Brain pericyte (primary cell): ENCODE measurements around the gene GNL2.
A peak's percentile ranks its signal among the peaks of the same experiment; 100 is the strongest.

Source experiments
- DNase-seq: peaks from one replicate; pipeline ENCODE4 v3.0.0-alpha.2; 2012; ENCODE audit warnings: low read depth, low spot score

The GNL2 gene

GRCh38 chr1:37595440-37596181, at the start of gene GNL2:
GNL2 (minus strand) TSS chr1:37595937; CDS start chr1:37595822, 115 bp downstream.
- DNase-seq = peak; percentile 77

- DNase-seq = no peak
These were observed 45.3 kb upstream of the GNL2 start for GRCh38 chr1:37641059-37641458.

- DNase-seq = no peak
These were observed 40.7 kb upstream of the GNL2 start for GRCh38 chr1:37636435-37636834.

- no peak for DNase-seq
These were observed 39.5 kb upstream of the GNL2 start for GRCh38 chr1:37634992-37635902.

- no peak for DNase-seq
These were observed 38.7 kb upstream of the GNL2 start, which contains the start of gene RSPO1 for GRCh38 chr1:37634244-37634991. RSPO1 (minus strand) TSS chr1:37634892; CDS start chr1:37629661, 5,231 bp downstream.

GRCh38 chr1:37633938-37634243, 38.2 kb upstream of the GNL2 start:
- no peak for DNase-seq

- DNase-seq = no peak
These were observed 37.6 kb upstream of the GNL2 start for GRCh38 chr1:37633040-37633937.

GRCh38 chr1:37631036-37631435, 35.3 kb upstream of the GNL2 start:
- DNase-seq = no peak

GRCh38 chr1:37630426-37631028, 34.8 kb upstream of the GNL2 start:
- DNase-seq = no peak

GRCh38 chr1:37629726-37630425, 34.1 kb upstream of the GNL2 start:
- DNase-seq = no peak

GRCh38 chr1:37629008-37629407, 33.3 kb upstream of the GNL2 start:
- no peak for DNase-seq

GRCh38 chr1:37628026-37628556, 32.4 kb upstream of the GNL2 start:
- DNase-seq = no peak

- no peak for DNase-seq
These were observed 26.4 kb upstream of the GNL2 start for GRCh38 chr1:37622131-37622530.

GRCh38 chr1:37621326-37621870, 25.7 kb upstream of the GNL2 start:
- no peak for DNase-seq

- no peak for DNase-seq
These were observed 25.0 kb upstream of the GNL2 start for GRCh38 chr1:37620707-37621106.

- no peak for DNase-seq
These were observed 20.6 kb upstream of the GNL2 start for GRCh38 chr1:37616330-37616729.

- no peak for DNase-seq
These were observed 18.4 kb upstream of the GNL2 start for GRCh38 chr1:37614105-37614504.

- no peak for DNase-seq
These were observed 16.4 kb upstream of the GNL2 start for GRCh38 chr1:37612186-37612585.

GRCh38 chr1:37609994-37610393, 14.3 kb upstream of the GNL2 start:
- no peak for DNase-seq
